GM23338 (cell line): Measurements from ENCODE around the gene SEC61G. TPM values are rescaled to one million over a fixed set of nuclear protein-coding genes. Genes with fewer than 3 reads are reported as not detected.

Experiments used
- ATAC-seq: fragments of 200-7000 bp; cut with Tn5 transposase; 3 replicates; pipeline ENCODE4 v1.9.1; 2020
- DNase-seq: peaks from one replicate; pipeline ENCODE4 v3.0.0-alpha.2; 2015; ENCODE audit warnings: low spot score
- H2AFZ ChIP-seq: fragments of 200-600 bp; sonication (generic); 2 replicates; pipeline ENCODE4 v1.8.0; 2016; ENCODE audit warnings: antibody characterized with exemption, mild to moderate bottlenecking, moderate library complexity
- H3F3A ChIP-seq: fragments of 200-600 bp; sonication (generic); replicated peaks from 2 replicates; pipeline ENCODE4 v1.8.0; 2017; ENCODE audit warnings: antibody characterized with exemption, mixed run types, low read depth
- H3K27ac ChIP-seq: fragments of 200-600 bp; sonication (generic); 2 replicates; pipeline ENCODE4 v1.6.1; 2016; ENCODE audit warnings: low read depth
- H3K27me3 ChIP-seq: fragments of 200-600 bp; sonication (generic); 2 replicates; pipeline ENCODE4 v1.8.0; 2016; ENCODE audit warnings: mild to moderate bottlenecking, mixed run types, moderate library complexity; ENCODE audit not compliant: insufficient read depth
- H3K36me3 ChIP-seq: fragments of 200-600 bp; sonication (generic); 2 replicates; pipeline ENCODE4 v1.8.0; 2016; ENCODE audit warnings: mild to moderate bottlenecking; ENCODE audit not compliant: insufficient read depth
- H3K4me1 ChIP-seq: fragments of 200-600 bp; sonication (generic); 2 replicates; pipeline ENCODE4 v1.8.0; 2016; ENCODE audit warnings: mild to moderate bottlenecking, moderate library complexity; ENCODE audit not compliant: insufficient read depth
- H3K4me2 ChIP-seq: fragments of 200-600 bp; sonication (generic); 2 replicates; pipeline ENCODE4 v1.7.1; 2017; ENCODE audit warnings: mixed run types
- H3K4me3 ChIP-seq: fragments of 200-600 bp; sonication (generic); 2 replicates; pipeline ENCODE4 v1.6.1; 2016; ENCODE audit warnings: mixed run types
- H3K79me2 ChIP-seq: fragments of 200-600 bp; sonication (generic); replicated peaks from 2 replicates; pipeline ENCODE4 v1.8.0; 2017; ENCODE audit warnings: mild to moderate bottlenecking; ENCODE audit not compliant: insufficient read depth
- H3K9me2 ChIP-seq: fragments of 200-600 bp; sonication (generic); 2 replicates; pipeline ENCODE4 v1.8.0; 2017; ENCODE audit not compliant: insufficient read depth
- H4K20me1 ChIP-seq: fragments of 200-600 bp; sonication (generic); replicated peaks from 2 replicates; pipeline ENCODE4 v1.8.0; 2017; ENCODE audit warnings: mild to moderate bottlenecking; ENCODE audit not compliant: insufficient read depth
- H3K27ac Mint-ChIP-seq: 2 replicates; pipeline ENCODE4 v1.8.0; 2020; ENCODE audit warnings: inconsistent platforms, mild to moderate bottlenecking, moderate library complexity, mixed read lengths
- H3K27me3 Mint-ChIP-seq: 3 replicates; pipeline ENCODE4 v1.8.0; 2022; ENCODE audit warnings: low read depth, mild to moderate bottlenecking, moderate library complexity, mixed read lengths, inconsistent platforms; ENCODE audit not compliant: insufficient read depth, poor library complexity
- H3K36me3 Mint-ChIP-seq: 3 replicates; pipeline ENCODE4 v1.8.0; 2021; ENCODE audit warnings: low read depth, mild to moderate bottlenecking, inconsistent platforms, moderate library complexity, mixed read lengths
- H3K4me1 Mint-ChIP-seq: 3 replicates; pipeline ENCODE4 v1.8.0; 2020; ENCODE audit warnings: mild to moderate bottlenecking, inconsistent platforms, mixed read lengths
- H3K4me3 Mint-ChIP-seq: 3 replicates; pipeline ENCODE4 v1.8.0; 2021; ENCODE audit warnings: moderate library complexity, mild to moderate bottlenecking, inconsistent platforms, mixed read lengths
- H3K9me3 Mint-ChIP-seq: 3 replicates; pipeline ENCODE4 v1.8.0; 2020; ENCODE audit warnings: moderate library complexity, mild to moderate bottlenecking, inconsistent platforms, mixed read lengths
- EZH2 ChIP-seq: fragments of 200-600 bp; sonication (generic); IDR thresholded peaks from one replicate; pipeline ENCODE4 v1.8.0; 2017; ENCODE audit warnings: antibody characterized with exemption, mild to moderate bottlenecking, low read depth; ENCODE audit not compliant: unreplicated experiment
- EZH2phosphoT487 ChIP-seq: fragments of 200-600 bp; sonication (generic); IDR thresholded peaks from one replicate; pipeline ENCODE4 v1.8.1; 2018; ENCODE audit warnings: antibody characterized with exemption; ENCODE audit not compliant: unreplicated experiment
- JUNB ChIP-seq: IDR thresholded peaks from one replicate; pipeline ENCODE4 v1.6.1; 2016; ENCODE audit warnings: antibody characterized with exemption; ENCODE audit not compliant: unreplicated experiment
- NANOG ChIP-seq: IDR thresholded peaks from 2 replicates; pipeline ENCODE4 v1.6.1; 2016; ENCODE audit warnings: antibody characterized with exemption, borderline replicate concordance
- POLR2AphosphoS5 ChIP-seq: IDR thresholded peaks from 2 replicates; pipeline ENCODE4 v1.6.1; 2016; ENCODE audit warnings: antibody characterized with exemption, low read depth
- REST ChIP-seq: IDR thresholded peaks from one replicate; pipeline ENCODE4 v1.6.1; 2018; ENCODE audit warnings: antibody characterized with exemption; ENCODE audit not compliant: unreplicated experiment
- STAT1 ChIP-seq: IDR thresholded peaks from one replicate; pipeline ENCODE4 v1.6.1; 2016; ENCODE audit warnings: antibody characterized with exemption; ENCODE audit not compliant: unreplicated experiment
- ZNF114 ChIP-seq: fragments of 250-450 bp; sonication (Bioruptor Pico); IDR thresholded peaks from 2 replicates; pipeline ENCODE4 v1.5.0; 2020; ENCODE audit warnings: mild to moderate bottlenecking, moderate library complexity
- ZNF331 ChIP-seq: fragments of 250-450 bp; sonication (Bioruptor Pico); IDR thresholded peaks from 2 replicates; pipeline ENCODE4 v1.5.0; 2020; ENCODE audit warnings: low read depth, mild to moderate bottlenecking, moderate library complexity
- ZNF462 ChIP-seq: fragments of 250-450 bp; sonication (Bioruptor Pico); IDR thresholded peaks from 2 replicates; pipeline ENCODE4 v1.5.0; 2020; ENCODE audit warnings: mild to moderate bottlenecking, moderate library complexity
- polyA plus RNA-seq: library from polyadenylated mRNA; unstranded; fragments of >200 nt; fragmentation: Nextera tagmentation; extraction: Ambion mirVana; gene quantifications from 2 replicates; pipeline ENCODE4 v1.2.1, GENCODE V29; 2016
- total RNA-seq: library from RNA; depleted of rRNA; stranded (reverse); fragments of >200 nt; shearing (Covaris generic); gene quantifications from 2 replicates; pipeline ENCODE4 v1.2.3, GENCODE V29; 2014
- TF ChIP-seq, protein P1 (sequence below): IDR thresholded peaks from 2 replicates; pipeline ENCODE4 v1.6.1; 2016; ENCODE audit warnings: antibody characterized with exemption
- TF ChIP-seq, protein P2 (sequence below), 2 experiments: fragments of 200-600 bp in 1 of 2; sonication (generic) in 1 of 2; conservative IDR thresholded peaks; 2 replicates each; pipeline versions ENCODE4 v1.5.1 to v1.6.1; 2016 to 2017; ENCODE audit warnings: antibody characterized with exemption in 2 of 2, low read depth in 2 of 2, mild to moderate bottlenecking in 2 of 2, moderate library complexity in 1 of 2

The SEC61G gene
- total and polyA plus RNA-seq, 2 experiments from 2014 or later = 350 to 497 TPM

- H3K4me2 ChIP-seq = no peak overlapping the region
- H3K36me3 Mint-ChIP-seq = peaks cover 26% of the 10 kb centered on the region
- TF ChIP-seq ZNF114 (CRISPR knock-in tag) = no peak
- TF ChIP-seq, protein P1, sequence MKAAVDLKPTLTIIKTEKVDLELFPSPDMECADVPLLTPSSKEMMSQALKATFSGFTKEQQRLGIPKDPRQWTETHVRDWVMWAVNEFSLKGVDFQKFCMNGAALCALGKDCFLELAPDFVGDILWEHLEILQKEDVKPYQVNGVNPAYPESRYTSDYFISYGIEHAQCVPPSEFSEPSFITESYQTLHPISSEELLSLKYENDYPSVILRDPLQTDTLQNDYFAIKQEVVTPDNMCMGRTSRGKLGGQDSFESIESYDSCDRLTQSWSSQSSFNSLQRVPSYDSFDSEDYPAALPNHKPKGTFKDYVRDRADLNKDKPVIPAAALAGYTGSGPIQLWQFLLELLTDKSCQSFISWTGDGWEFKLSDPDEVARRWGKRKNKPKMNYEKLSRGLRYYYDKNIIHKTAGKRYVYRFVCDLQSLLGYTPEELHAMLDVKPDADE = no peak
- TF ChIP-seq STAT1 = no peak
- TF ChIP-seq EZH2 = no peak
- TF ChIP-seq, protein P2, sequence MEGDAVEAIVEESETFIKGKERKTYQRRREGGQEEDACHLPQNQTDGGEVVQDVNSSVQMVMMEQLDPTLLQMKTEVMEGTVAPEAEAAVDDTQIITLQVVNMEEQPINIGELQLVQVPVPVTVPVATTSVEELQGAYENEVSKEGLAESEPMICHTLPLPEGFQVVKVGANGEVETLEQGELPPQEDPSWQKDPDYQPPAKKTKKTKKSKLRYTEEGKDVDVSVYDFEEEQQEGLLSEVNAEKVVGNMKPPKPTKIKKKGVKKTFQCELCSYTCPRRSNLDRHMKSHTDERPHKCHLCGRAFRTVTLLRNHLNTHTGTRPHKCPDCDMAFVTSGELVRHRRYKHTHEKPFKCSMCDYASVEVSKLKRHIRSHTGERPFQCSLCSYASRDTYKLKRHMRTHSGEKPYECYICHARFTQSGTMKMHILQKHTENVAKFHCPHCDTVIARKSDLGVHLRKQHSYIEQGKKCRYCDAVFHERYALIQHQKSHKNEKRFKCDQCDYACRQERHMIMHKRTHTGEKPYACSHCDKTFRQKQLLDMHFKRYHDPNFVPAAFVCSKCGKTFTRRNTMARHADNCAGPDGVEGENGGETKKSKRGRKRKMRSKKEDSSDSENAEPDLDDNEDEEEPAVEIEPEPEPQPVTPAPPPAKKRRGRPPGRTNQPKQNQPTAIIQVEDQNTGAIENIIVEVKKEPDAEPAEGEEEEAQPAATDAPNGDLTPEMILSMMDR (conservative IDR thresholded peaks at IDR 0.05; ENCODE audit: low read depth in 2 of 2) = no peak
- TF ChIP-seq REST = no peak
- no peak for TF ChIP-seq POLR2AphosphoS5
- no peak for TF ChIP-seq NANOG
- TF ChIP-seq ZNF462 (CRISPR knock-in tag) = no peak
- no peak for TF ChIP-seq EZH2phosphoT487
- no peak for TF ChIP-seq JUNB
- no peak for TF ChIP-seq ZNF331 (CRISPR knock-in tag)
Measured at GRCh38 chr7:54778166-54778565, 19.2 kb upstream of the SEC61G start.

More at GRCh38 chr7:54778166-54778565, 19.2 kb upstream of the SEC61G start:
- peaks cover 11% of the 10 kb centered on the region; the same call in 1 of the 2 replicates for H3K9me2 ChIP-seq
- H3F3A ChIP-seq = no peaks in the 10 kb centered on the region
- no peaks in the 10 kb centered on the region; the same call in 1 of the 2 replicates for H3K27me3 ChIP-seq
- peaks cover 29% of the 10 kb centered on the region for H3K9me3 Mint-ChIP-seq
- no peak overlapping the region for H3K27ac ChIP-seq
- H3K36me3 ChIP-seq = 0 out of 2 replicates have a peak, but pooled peaks cover 5% of the 10 kb centered on the region
- peaks cover 26% of the 10 kb centered on the region for H3K4me1 Mint-ChIP-seq
- DNase-seq (no peak), ATAC-seq (no peak)
- H3K27me3 Mint-ChIP-seq = peaks cover 4% of the 10 kb centered on the region
- H4K20me1 ChIP-seq = no peaks in the 10 kb centered on the region
- H3K27ac Mint-ChIP-seq = no peak overlapping the region
- H2AFZ ChIP-seq = no peak overlapping the region
- H3K79me2 ChIP-seq = no peaks in the 10 kb centered on the region
- peaks cover 18% of the 10 kb centered on the region for H3K4me1 ChIP-seq
- no peak overlapping the region for H3K4me3 ChIP-seq
- no peak overlapping the region for H3K4me3 Mint-ChIP-seq
